Activated CD4-positive, alpha-beta T cell treated with anti-CD3 and anti-CD28 coated beads, Interleukin-2, amount 50 U/mL, for 16 hours (primary cell): Measurements from ENCODE around the gene HOXC4.
A peak's percentile ranks its signal among the peaks of the same experiment; 100 is the strongest.

Experiments
- DNase-seq: peaks from one replicate; pipeline ENCODE4 v3.0.0-alpha.2; 2020

HOXC4 gene

DNA sequence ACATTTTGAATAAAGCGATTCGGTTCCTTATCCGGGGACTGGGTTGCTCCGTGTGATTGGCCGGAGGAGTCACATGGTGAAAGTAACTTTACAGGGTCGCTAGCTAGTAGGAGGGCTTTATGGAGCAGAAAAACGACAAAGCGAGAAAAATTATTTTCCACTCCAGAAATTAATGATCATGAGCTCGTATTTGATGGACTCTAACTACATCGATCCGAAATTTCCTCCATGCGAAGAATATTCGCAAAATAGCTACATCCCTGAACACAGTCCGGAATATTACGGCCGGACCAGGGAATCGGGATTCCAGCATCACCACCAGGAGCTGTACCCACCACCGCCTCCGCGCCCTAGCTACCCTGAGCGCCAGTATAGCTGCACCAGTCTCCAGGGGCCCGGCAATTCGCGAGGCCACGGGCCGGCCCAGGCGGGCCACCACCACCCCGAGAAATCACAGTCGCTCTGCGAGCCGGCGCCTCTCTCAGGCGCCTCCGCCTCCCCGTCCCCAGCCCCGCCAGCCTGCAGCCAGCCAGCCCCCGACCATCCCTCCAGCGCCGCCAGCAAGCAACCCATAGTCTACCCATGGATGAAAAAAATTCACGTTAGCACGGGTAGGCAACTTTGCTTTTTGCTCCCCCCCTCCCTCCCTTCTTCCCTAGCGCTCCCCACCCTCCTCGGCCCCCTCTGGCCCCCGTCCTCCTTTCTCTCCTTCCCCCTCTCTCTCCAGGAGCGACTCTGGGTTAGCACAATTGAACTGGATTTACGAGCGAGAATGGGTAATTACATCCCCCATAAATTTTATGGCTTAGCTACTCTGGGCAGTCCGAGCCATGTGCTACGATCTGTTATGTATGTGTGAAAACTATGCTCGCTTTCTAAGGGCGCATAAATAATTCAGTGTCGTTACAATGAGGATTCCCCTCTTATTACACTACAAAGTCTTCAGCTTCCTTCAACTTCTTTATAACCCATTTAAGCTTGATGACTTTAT is at the start of gene HOXC4:
Gene HOXC4, plus strand, starts transcription at position 85 of the 991 bp plus-strand sequence. Its CDS starts 88 bp downstream, at position 173.
- no peak for DNase-seq

DNA sequence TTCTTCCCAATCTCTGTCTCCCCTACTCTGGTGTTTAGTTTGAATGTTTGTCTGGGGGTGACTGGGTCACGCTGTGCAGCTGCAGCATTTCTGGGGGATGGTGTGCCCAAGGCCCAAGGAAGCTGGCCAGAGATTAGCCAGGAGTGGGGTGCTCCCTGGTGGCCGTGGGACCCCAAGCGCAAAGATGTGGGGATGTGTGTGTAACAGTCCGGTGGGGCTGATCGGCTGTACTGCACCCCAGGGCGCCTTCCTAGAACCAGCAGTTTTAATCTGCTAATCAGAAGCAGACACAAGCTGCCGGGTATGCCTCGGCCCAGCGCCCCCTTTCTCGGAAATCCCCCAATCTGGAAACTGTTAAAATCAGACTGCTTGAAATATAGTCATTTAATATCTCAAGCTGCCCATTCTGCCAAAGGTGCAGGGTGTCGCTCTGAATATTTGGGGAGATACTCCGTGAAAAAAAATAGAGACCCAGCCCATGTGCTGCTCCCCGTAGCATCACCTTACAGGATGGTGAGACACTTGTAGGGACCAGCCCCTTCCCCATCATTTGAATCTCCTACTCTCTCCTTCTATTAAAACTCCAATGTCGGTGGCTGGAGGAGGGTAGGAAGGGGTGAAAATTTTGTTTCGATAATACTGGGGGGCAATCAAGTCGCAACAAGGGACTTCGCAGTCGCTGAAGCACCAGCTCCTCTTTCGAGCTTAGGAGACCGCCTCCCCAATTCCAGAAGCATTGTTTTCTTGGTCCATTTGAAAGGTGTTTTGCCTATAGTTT is 49.4 kb upstream of the HOXC4 start:
- no peak for DNase-seq

DNA sequence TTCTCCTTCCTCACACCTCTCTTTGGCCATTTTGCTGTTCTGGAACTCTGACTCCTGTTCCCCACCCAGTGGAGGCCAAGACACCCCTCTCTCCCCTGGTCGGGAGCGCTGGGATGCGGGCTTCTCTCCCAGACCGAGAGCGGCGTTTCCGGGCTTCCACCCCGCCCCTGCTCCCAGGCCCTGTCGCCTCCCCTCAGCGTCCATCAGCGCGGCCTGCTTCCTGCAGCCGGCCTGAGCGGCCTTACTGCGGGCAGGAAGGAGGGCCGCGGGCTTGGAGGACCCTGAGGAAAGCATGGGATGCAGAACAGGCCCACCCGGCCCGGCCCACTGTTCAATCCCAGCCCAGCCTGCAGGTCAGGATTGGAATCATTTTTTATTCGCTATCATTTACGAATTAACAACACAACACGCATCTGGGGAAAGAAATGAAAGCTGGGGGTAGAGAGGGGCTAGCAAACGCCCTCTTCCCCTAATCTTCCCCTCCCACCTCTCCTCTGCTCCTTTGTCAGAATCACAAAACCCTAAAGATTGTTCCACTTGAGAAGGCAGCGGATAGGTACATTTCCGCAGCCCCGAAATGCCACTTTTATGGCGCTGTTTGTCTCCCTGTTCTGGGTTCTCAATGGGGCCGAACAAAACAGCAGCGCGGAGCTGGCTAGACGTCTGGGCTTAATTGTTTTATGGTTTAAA is 48.6 kb upstream of the HOXC4 start:
- no peak for DNase-seq

GRCh38 chr12:54005531-54005852 is 48.1 kb upstream of the HOXC4 start:
- no peak for DNase-seq

DNA sequence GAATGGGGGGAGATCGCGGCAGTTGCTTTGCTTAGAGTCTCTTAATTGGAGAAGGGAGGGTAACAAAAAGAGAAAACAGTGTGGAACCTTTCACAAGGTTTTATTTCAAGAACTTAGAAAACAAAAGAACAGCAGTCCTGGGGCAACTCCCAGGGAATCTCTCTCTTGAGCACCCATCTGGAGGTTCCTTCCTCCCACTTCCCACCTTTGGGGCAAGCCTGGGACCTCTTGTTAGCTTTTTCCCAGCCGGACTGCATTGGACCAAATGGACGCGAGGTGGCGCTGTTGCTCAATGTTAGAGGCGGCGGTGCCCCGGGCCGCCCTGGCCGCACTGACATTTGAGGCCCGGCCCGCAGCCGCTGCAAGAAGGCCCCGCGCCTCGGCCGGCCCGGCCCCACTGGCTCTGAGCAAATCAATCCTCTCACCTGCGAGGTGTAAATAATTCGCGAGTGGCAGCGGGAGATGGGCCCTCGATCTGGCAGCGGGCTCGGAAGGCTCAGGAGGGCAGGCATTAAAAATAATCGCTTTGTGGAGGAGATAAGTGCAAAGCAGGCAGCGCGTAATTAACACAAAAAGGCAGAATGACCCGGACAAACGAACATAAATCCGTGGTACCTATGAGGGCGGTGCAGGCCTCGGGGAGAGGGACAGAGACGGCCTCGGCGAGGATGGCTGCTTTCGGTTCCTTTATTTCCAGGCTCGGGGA is 47.6 kb upstream of the HOXC4 start:
- peak; percentile 83 for DNase-seq

GRCh38 chr12:54006559-54007220 is 46.9 kb upstream of the HOXC4 start:
- DNase-seq: no peak

DNA sequence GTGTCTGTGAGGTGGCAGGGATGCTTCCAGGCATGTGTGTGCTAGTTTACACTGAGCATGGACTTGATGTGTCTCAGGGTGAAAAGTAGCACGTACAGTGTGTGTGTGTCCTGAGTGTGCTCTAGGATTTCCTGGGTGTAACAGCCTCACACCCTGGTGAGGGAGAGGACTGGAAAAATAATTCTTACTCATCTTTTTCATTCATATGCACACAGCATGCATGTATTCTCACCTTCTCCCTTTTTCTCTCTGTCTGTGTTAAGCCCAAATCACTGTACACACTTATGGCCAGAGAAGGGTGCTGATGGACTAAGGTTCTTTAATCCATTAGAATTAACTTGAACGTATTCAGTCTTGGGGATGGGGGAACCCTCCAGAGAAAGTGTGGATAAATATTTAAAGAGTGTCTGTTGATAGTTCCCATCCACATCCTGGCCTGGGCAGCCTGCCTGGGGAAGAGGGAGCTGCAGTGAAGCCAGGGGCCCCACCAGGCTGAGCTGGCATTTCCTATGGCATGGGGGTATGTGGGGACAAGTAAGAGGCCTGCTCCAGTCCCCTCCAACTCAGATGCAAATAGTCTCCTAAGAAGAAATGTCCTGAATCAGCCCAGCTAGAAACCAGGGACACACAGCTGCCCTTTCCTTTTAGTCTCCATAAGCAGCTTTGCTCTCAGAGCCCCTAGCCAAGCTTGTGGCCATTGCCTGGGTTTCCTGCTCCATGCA is 45.9 kb upstream of the HOXC4 start:
- no peak for DNase-seq

- no peak for DNase-seq
These were observed 45.4 kb upstream of the HOXC4 start for GRCh38 chr12:54008260-54008552.

DNA sequence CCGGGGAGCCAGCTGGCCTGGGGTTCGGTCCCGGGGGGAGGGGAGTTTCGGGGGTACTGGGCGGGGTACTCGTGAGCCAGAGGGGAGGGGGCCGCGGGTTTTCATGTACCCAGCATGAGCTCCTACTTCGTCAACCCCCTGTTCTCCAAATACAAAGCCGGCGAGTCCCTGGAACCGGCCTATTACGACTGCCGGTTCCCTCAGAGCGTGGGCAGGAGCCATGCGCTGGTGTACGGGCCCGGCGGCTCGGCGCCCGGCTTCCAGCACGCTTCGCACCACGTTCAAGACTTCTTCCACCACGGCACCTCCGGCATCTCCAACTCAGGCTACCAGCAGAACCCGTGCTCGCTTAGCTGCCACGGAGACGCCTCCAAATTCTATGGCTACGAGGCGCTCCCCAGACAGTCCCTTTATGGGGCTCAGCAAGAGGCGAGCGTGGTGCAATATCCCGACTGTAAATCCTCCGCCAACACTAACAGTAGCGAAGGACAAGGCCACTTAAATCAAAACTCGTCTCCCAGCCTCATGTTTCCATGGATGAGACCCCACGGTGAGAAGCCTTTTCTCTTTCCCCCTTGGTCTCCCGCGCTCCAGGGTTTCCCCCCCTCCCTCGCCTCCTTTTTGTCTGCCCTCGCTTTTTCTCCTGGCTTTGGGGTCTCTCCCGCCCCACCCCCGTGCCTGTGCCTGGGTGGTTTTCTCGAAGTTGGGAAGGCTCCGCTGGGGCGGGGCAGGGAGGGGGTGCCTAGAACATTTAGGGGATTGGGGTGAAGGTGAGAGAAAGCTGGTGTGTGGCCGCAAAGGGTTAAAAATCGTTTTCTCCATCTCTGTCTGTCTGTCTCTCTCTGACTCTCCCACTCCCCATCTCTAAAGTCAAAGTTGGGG is 44.2 kb upstream of the HOXC4 start:
- DNase-seq: no peak

DNA sequence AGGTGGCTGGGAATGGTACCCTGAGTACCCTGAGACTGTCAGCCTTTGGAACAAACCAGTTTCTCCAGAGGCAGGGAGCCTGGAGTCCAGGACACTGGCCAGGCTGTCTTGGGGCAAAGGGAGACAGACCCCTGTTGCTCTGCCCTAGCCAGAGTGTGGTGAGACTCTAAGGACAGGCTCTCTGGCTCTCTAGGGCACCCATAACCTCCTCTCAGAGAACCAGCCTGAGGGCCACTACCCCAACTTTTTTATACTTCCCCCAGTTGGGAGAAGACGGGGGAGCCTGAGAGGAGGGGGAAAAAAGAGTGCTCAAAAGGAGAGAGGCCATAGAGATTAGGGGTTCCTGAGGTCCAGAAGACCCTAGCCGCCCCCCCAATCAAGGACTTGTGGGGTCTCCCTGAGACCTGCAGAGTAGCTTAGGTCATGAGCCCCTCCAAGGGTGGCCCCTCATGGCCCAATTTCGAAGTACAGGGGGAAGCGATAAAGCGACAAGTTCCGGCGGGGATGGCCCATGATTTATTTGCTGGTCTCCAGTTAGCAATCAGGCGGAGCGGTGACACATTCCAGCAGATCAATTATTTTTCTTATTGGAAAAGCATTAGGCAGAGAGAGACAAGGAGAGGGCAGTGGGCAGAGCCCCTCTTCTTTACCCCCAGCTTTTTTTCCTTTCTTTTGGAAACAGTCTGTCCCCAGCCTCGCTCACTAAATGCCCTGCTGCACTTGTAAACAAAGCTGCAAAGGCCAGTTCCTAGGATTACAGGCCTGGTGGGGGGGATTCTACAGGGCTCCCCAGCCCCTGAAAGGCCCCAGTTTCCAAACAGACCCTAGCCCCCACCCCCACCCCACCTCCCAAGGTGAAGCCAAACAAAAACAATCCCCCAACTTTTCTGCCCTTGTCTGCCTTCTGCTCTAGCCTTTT is 43.3 kb upstream of the HOXC4 start:
- no peak for DNase-seq

GRCh38 chr12:54010972-54011664 is 42.5 kb upstream of the HOXC4 start:
- no peak for DNase-seq

DNA sequence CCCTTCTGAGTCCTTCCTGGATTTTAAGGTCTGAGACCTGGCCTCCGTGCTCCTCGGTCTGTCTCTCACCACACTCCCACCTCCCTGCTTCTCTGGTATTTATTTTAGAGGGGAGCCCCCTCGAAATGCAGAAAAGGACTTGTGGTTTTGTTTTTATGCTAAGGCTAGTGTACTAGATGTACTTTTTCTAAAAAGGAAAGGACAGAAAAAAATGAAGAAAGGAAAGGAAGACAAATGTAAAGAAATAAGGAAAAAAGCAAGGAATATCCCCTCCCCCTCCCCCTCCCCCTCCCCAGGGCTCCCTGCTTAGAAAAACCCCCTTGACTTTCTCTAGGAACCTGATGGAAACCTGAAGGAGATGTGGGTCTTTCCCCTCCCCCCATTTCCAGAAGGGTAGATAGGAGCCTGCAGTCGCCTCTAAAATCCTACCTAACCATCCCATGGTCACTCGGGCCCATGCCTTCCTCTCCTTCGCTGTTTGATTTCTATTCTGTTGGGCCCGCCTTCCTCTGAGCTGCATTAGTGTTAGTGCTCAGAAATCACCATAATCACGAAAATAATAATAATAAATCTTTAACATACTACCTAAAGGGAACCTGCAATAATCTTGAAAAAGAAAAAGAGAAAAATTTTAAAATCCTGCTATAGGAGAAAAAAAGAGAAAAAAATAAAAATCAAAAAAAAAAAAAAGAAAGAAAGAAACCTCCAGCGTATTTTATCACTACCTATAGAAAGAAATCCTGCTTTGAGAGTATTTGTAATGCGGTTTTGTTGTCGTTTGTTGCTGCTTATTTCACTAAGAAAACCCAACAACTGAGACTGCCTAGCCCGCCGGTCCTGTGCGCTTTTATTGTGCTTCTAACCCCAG is 41.7 kb upstream of the HOXC4 start:
- DNase-seq: no peak

DNA sequence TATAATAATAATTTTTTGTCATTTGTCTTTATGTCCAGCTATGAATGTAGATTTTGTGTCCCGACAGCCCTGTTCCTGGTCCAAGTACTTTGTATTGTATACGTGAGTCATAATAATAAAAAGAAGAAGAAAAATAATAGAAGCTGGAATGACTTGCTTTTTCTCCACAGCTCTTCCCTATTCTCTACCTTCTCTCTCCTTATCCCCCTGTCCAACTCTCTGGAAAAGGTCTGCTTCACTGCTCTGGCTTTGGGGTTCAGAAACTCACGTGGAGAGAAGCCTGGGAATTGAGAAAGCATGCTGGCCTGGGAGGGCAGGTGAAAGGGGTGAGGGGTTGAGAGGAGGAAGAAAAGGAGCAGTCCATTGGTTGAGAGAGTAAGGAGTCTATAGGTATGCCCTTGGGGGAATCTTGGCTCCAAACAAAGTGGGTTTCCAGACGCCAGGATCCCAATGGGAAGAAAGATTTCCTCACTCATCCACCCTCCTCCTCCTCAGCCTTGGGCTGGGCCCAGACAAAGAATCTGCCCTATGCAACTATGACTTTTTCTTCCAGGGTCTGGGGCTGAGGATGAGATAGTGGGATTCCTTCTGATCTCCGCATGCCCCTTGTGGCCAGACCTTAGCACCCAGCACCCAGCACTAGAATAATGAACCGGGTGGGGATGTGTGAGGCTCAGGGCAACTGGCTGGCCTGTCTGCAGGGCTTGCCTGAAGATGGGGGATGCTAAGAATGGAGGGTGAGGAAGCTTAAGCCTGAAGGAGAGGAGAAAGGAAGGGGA is 40.8 kb upstream of the HOXC4 start:
- DNase-seq: no peak

DNA sequence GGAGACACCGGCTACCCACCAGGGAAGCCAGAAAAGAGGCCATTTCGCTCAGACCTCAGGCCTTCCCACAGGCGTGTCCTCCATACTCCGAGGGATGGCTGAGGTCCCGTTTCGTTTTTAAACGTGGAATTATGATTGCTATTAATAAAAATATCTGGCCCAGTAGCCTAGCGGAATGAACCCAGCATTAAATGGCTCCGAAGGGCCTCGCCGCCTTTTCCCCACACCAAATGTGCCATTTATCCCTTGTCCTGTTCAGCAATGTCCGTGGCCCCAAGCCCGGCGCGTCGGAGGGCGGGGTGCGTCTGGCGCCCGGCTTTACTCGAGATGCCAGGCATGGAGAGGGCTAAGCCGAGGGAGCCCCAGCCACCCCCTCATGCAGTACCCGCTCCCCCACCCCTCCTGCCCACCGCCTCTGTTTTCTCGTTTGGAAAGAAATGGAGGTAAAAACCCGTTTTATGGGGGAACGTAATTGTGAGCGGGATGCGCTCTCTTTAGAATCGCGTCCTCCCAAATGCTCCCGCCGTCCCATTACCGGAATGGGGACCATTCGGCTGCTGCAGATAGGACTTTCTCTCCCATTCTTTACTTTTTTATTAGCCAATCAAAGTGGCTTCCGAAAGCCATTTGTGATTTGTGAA is 39.1 kb upstream of the HOXC4 start:
- DNase-seq: no peak

GRCh38 chr12:54015018-54015931 is 38.4 kb upstream of the HOXC4 start:
- DNase-seq: no peak
